GM15510 (cell line): ENCODE data around the gene MOB2.

Experiments
- POLR2A ChIP-seq: IDR thresholded peaks from 3 replicates; pipeline ENCODE4 v1.6.1; 2011; ENCODE audit warnings: borderline replicate concordance; ENCODE audit not compliant: insufficient read length; ENCODE audit errors: extremely low read depth

Gene MOB2

DNA sequence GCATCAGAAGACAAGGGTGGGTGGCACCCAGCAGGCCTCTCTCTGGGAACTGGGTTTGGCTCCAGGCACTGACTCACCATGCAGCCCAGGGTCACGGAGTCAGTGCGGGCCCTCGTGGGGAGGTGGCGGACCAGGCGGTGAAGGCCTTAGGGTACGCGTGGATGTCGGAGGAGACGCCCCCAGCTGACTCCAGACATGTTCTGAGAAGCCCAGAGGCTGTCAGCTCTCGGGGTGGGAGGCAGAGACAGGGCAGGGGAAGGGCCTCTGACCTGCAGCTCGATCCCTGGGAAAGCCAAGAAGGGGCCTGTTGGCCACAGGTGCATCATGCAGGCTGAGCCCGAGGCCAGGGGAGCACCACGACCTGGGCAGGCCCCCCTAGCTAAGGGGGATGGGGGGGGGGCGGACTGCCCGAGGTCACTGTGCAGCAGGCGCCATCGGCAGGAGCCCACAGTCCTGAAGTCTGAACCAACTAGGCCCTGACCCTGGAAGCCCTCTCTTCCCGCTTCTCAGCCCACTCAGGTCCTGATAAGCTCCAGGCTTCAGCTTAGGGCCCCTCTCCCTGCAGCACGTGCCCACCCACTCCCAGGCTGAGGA is 18.0 kb downstream of the MOB2 start:
- TF ChIP-seq POLR2A, result no peak

GRCh38 chr11:1468002-1468401 is 18.6 kb downstream of the MOB2 start:
- TF ChIP-seq POLR2A, result no peak

DNA sequence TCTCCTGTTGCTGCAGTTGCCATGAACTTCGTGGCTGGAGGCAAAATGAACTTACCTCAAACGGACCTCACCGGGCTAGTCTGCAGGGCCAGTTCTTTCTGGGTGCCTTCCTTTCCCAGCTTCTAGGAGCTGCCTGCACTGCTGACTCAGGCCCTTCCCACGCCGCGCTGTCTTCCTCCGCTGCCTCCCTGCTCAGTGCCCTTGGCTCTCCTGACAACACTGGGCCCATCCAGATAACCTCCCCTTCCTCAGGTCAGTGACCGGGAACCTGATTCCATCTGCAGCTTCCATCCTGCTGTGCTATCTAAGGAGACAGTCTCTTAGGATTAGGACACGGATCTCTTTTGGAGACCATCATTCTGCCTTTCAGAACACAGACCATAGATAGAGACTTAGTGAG is 19.3 kb downstream of the MOB2 start:
- TF ChIP-seq POLR2A, result no peak

DNA sequence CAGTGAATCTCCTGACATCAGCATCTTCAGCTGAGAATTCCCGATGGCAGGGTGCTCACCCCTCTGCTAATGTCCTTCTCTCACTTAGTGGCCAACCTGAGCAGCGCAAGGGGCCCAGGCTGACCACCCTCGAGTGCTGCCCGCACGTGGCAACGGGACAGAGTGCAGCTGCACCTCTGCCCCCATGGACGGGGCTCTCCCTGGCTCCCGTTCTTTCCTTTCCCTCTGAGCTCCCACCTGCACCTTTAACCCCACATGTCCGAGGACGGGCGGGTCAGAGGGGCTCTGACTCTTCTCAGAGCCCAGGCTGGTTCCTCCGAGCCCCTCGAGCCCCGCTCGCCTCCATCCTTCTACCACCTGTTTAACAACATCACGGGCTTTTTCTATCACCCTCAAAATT is 19.8 kb downstream of the MOB2 start:
- TF ChIP-seq POLR2A, result no peak

- no peak for TF ChIP-seq POLR2A
These were observed 23.5 kb downstream of the MOB2 start for GRCh38 chr11:1463056-1463455.

- TF ChIP-seq POLR2A, result no peak
These were observed 23.9 kb downstream of the MOB2 start for GRCh38 chr11:1462698-1462975.

DNA sequence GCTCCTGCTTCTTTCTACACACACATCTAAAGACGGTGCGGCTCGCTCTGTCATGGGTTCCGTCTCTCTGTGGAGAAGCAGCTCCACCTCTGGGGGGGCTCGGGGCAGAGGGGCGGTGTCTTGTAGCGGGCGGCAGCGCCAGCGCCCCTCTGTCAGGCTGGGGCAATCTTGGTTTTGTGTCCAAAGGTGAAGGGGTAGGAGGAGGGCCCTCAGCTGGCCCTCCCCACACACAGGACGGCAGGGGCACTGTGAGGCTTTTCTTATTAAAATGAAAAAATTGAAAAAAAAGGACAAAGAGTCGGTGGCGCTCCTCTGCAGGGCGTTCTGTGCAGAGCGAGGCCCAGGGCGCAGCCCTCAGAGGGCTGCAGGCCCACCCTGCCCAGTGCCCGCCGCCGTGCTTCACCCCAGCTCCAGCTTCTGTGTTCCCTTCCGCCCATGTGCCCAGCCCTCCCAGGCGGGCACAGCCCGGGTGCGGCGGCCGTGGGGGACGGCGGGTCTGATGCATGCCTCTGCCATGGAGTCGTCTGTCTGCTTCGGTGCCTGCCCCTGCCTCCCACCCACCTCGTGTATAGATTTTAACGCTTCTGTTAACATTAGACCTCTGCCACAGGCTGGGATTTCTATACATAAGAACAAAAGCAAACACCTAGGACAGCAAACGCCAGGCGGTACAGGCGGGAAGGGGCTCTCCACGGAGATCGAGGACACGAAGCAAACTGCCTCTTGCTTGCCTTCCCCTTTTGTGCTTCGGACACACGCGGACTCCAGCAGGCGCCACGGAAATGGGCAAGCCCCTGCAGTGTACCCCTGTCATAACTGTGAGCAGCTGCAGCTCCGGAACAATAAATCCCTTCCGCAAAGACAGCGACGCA is 24.5 kb downstream of the MOB2 start:
- TF ChIP-seq POLR2A, result no peak

- TF ChIP-seq POLR2A, result no peak
These were observed 25.4 kb downstream of the MOB2 start for GRCh38 chr11:1460986-1461825.

GRCh38 chr11:1460396-1460985 is 26.1 kb downstream of the MOB2 start:
- no peak for TF ChIP-seq POLR2A

GRCh38 chr11:1459764-1460395 is 26.7 kb downstream of the MOB2 start:
- no peak for TF ChIP-seq POLR2A

- no peak for TF ChIP-seq POLR2A
These were observed 27.4 kb downstream of the MOB2 start for GRCh38 chr11:1459219-1459575.

DNA sequence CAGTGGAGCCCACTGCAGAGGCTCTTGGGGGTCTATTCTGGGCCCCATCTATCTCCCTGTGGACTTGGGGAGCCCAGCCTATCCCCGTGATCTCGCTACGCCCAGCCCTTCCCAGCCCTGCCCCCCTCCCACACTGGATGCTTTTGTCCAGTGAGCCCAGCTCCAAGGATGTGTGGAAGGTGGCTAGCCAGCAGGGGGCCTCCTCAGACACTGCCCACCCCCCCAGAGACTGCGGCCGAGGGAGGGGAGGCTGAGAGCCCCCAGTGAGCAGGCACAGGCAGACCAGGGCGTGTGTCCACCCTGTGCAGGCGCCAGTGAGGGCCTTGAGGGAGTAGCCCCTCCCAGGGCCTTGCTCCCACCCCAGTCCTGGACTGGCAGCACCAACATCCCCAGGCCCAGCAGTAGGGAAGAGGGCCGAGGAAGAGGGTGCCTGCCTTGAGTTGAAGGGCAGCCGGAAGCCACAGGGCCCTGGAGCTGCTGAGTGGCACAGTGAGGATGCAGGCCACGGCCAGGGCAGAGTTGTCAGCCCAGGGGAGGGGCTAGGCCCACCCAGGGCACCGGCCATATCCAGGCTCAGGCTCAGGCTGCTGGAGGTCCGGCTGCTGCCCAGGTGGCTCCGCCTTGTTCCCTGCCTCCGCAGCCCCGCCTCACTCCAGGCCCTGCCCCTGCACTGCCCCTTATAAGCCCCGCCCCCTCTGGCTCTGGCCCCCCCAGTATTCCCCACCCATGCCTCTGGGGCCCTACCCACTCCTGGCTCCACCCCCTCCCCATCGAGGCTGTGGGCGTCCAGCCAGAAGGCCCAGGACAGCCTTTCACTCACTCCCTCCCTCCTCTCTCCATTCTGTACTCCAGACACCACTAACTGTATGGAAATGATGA is 28.0 kb downstream of the MOB2 start:
- no peak for TF ChIP-seq POLR2A

GRCh38 chr11:1457856-1458255 is 28.7 kb downstream of the MOB2 start:
- TF ChIP-seq POLR2A, result no peak

GRCh38 chr11:1457326-1457680 is 29.3 kb downstream of the MOB2 start:
- TF ChIP-seq POLR2A, result no peak
